HG03025 (cell line): ENCODE measurements around the gene RHOH.
"Not testable (repeated sequence)": the region's sequence is repeated elsewhere in the genome, so short reads cannot be mapped to it uniquely, and the experiment has no call there.

ENCODE experiments used
- ATAC-seq: cut with Tn5 transposase; IDR thresholded peaks from one replicate; pipeline ENCODE4 v1.9.1; 2021; ENCODE audit warnings: mild to moderate bottlenecking, moderate library complexity; ENCODE audit not compliant: unreplicated experiment, low FRiP score

RHOH gene, protein sequence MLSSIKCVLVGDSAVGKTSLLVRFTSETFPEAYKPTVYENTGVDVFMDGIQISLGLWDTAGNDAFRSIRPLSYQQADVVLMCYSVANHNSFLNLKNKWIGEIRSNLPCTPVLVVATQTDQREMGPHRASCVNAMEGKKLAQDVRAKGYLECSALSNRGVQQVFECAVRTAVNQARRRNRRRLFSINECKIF

DNA sequence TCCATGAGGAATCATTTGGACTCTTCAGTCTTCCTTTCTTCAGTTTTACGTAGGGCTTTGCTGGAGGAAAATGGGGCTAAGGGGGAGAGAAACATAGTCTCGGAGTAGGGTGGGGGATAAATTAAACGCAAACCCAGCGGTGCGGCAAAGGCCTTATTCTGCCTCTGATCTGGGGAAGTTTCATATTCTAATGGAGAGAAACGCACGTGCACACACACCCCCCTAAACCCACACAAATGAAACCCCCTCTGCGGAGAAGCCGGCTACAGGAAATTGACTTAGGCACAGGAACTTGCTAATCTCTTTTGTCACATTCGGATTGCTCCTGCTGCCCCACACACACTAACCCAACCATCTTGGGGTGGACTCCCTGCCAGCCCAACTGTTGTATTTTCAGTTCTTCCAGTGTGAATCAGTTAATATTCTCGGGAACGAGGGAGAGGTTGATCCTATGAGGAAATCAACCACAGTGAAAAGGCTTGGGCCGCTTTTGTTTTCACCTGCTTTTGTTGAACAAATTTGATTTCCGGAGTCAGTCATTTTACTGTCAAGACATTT is at the start of gene RHOH:
Gene RHOH (plus strand): TSS at position 308 of the 558 bp plus-strand sequence. CDS start 46,356 bp downstream, outside the sequence.
- ATAC-seq, result no peak

DNA sequence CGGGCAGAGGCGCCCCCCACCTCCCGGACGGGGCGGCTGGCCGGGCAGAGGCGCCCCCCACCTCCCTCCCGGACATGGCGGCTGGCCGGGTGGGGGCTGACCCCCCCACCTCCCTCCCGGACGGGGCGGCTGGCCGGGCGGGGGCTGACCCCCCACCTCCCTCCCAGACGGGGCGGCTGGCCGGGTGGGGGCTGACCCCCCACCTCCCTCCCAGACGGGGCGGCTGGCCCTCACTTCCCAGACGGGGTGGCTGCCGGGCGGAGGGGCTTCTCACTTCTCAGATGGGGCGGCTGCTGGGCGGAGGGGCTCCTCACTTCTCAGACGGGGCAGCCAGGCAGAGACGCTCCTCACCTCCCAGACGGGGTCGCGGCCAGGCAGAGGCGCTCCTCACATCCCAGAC is 49.3 kb upstream of the RHOH start:
- ATAC-seq, result not testable (repeated sequence)

DNA sequence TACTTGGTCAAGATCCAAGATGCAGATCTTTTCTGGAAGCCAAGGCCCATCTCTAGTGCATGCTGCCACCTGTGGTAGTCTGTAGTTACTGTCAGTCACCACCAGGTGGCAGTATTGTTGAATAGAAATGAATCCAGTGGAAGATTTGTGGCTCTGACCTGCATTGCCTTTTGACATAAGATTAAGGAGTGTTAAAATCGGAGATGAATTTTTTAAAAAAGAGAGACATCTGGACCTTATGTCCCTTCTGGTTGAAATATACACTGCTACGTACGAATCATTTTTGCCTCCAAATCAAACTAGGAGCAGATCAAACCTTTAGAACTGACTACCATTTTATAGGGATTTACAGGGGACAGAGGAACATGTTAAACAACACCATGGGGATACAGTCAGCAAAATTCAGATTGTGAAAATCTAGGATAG is 46.9 kb upstream of the RHOH start:
- no peak for ATAC-seq

DNA sequence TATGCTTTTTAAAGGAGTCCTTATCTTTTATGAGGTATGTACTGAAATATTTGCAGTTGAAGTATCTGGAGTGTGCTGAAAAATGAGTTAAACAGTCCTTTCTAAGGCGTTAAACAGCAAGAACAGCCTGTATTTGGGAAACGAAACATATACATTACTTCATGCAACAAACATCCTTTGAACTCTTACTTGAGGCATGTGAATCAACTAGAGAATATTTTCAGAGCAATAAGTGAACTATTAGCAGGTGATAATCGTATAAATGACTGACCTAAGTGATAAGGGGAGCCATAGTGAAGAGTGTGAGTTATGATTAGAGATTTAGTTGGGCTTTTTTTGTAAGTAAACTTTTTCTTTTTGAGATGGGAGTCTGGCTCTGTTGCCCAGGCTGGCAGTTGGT is 45.9 kb upstream of the RHOH start:
- no peak for ATAC-seq

DNA sequence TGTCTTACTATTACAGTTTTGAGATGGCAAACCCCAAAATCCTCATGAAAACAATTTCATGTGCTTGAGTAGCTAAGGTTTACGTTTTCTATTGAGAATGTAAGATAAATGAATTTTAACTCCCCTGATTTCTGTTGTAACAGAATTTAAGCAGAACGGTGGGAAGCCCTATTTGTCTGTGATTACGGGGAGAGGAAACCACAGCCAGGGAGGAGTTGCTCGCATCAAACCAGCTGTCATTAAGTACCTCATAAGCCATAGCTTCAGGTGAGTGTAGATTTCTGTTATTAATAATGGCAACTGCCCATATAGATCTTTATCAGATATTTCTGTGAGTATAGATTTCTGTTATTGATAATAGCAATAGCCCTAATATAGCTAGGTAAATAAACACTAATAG is 44.2 kb upstream of the RHOH start:
- ATAC-seq, result no peak

DNA sequence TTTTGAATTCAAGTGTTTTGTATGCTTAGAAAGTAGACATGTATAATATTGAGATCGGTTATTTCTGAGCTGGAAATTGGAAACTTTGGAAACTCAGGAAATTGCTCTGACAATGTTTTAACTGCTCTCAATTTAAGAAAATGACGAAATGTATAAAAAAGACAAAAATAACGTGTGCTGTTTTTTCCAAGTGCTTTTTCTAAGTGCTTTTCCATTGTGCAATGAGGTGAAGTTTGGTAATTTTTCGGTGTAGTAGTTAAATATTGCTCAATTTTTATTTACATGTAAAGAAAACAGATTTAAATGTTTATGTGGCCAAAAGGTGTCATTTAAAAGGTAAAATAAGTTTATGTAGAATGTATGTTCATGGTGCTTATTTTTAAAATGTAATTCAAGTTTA is 39.4 kb upstream of the RHOH start:
- ATAC-seq, result no peak

DNA sequence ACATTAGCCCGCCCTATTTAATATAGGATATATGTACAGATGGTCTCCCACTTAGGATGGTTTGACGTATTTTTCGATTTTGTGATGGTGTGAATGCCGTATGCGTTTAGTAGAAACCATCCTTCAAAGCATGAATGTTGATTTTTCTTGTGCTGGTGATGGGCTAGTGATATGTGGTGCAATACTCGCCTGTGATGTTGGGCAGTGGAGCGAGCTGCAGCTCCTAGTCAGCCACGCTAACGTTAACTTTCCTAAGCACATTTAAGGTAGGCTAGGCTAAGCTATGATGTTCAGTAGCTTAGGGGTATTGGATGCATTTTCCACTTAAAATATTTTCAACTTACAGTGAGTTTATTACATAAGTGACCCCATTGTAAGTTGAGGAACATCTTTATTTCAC is 36.6 kb upstream of the RHOH start:
- ATAC-seq, result no peak

DNA sequence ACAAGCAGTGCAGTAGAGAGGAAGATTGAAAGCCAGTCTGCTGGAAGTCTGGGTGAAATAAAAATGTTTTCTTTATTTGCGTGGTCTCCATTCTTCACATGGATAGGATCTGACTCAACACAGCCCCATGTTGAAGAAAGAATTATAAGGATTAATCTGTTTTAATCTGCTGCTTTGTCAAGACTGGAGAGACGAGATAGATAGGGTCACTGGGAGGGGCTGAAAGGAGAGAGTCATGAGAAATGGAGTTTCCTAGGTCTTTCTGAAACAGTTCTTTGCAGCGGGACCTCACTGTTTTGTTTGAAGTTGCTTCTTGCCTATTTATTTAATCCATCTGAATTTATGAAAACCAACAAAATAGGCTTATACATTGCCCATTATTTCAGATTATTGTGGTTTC is 32.4 kb upstream of the RHOH start:
- ATAC-seq, result no peak

DNA sequence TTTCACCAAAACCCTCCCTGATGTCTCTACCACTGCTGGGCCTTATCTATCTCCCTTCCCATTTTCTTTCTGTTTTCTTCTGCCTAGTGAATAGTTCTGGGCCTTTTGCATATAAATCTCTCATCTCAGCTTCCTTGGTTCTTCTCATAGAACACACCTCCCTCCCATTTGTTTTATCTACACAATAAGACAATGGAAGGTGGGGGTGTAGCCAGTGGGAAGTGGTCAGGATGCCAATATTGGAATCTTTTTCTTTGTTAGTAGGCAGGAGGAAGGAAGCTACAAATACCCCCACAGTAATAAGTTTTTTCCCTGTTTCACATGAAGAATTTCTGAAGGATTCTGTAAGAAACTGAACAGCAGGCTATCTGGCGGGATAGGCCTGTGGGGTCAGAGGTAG is 30.9 kb upstream of the RHOH start:
- no peak for ATAC-seq

DNA sequence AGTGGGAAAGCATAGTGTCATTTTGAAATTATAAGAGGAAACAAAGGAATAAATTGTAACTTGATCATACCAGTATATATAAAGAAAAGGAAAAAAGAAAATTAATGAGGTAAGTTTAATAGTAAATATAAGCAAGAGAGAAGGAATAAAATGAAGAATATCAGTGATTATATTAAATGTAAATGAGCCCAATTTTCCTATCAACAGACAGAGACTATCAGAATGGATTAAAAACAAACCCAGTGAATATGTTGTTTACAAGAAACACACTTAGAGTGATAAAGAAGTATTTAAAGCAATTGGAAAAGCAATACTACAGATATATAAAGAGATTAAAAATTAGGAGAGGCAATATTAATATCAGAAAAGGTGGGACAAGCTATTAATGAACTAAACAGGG is 28.8 kb upstream of the RHOH start:
- ATAC-seq, result no peak

DNA sequence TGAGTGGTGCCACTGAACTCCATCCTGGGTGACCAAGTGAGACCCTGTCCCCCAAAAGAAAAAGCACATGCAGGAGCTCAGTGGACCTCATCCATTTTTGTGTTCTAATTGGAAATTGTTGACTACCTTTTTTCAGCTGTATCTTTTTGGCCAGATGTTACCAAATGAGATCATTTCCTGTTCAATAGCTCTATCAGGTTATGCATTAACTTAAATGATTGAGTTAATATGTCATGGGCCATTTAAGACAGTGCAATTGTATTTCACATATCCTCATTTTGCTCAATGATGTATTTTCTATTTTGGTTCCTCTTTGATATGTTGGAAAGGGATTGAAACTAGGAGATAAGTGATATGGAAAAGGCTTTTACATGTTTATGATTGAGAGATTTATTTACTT is 26.2 kb upstream of the RHOH start:
- no peak for ATAC-seq

DNA sequence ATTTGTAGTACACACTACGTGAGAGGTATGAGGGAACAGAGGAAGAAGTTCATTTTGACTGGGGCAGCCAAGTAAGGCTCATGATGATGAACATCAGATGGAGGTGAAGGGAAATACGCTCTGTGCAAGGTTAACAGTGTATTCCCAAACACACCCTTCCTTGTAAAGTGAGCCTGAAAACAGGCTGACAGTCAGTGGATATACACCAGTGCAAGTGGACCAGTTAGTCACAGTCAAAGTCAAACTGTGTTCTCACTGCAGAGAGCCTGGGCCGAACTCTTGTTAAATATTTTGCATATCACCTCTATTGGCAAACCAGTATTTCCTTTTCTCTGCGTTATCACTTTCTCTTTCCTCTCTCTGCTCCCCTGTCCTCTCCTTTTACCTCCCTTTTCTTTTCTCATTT is 23.4 kb upstream of the RHOH start:
- peak; percentile 61 for ATAC-seq

DNA sequence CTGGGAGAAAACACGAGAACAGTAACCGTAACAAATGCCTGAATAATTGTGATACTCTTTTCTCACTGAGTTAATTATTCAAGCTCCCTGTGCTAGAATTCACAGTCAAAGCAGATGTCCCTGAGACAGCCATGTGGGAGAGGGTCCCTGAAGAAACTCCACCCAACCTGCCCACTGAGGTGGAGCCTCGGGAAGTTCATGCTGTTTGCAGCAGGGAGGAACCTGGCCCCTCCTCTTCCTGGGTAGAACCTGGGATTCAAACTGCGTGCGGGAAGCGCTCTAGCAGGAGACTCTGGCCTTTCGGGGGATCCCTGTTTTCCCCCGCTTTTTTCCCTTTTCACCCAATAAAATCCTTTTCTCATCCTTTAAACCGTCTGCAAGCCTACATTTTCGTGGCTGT is 20.2 kb upstream of the RHOH start:
- no peak for ATAC-seq

DNA sequence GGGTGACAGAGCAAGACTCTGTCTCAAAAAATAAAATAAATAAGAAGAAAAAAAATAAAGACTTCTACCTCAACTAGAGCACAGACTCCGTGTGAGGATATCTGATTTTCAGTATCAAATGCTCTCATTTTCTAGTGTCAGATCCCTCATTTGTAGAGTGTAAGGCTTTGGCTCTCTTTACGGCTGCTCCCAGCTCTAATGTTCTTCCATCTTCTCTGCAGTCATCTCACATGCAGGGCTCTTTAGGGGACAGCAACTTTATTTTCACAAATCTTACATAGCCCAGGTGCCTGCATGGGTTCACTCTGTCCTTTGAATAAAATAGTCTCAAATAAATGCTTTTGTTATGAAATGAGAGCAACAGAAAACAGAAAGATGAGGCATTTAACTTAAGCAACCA is 19.2 kb upstream of the RHOH start:
- ATAC-seq, result no peak

DNA sequence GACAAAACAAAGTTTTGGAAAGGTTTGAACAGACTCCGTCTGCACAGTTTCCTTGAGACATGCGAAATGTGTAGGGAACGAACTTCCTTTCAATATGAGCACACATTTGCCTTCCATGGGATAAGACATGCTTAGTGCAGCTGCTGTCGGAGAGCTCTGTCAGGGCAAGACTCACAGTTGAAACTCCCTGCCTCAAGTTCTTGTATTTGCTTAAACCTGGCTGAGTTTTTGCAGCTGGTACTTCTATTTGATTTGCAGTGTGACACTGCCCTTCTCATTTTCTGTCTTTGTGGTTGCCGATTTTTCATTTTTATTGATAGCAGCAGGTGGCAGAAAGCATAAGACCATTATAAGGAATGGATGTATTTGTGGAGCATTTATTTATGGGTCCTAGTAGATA is 18.2 kb upstream of the RHOH start:
- no peak for ATAC-seq

DNA sequence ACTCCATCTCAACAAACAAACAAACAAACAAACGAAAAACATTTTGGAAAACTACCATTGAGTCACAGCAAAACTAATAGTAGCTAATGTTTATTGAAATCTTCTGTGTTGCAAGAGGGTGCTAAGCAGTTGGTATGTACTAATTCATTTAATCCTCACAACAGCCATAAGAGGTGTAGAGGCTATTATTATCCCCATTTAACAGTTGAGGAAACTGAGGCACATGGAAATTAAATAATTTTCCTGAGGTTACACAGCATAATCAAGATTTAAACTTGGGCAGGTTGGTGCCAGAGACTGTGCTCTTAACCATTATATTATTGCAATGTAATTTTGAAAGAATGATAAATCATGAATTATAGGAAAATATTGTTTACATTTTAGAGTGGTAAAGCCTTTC is 17.5 kb upstream of the RHOH start:
- ATAC-seq, result no peak

DNA sequence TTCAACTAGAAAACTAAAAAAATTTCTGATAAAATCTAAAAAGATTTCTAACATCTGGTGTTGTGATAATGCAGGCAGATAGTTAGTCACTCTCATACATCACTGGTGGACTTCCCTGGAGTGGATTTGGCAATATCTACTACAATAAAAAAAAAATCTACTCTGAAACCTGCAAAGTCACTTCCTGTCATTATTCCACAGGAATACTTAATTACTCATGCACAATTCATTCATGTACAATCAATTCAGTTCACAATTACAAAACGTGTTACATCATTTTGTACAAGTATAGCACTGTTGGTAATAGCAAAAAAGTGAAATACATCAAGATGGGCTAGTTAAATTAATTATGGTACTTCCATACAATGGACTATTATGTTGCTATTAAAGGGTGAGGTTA is 16.5 kb upstream of the RHOH start:
- no peak for ATAC-seq

DNA sequence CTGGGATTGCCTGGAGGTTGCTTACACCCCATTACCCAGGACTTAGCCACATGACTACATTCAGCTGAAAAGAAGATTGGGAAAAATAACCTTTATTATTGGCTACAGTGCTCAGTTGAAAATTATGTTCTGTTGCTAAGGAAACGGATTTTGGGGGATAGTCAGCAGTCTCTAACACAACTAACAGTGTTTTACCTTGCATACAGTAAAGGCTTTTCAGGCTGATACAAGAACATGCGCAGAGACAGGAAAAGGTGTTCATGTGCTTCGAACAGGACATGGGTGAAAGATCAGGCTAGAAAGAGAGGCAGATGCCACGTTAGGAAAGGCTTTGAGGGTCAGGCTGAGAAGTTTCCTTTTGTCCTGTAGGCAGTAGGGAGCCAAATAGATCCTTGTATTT is 14.8 kb upstream of the RHOH start:
- no peak for ATAC-seq

DNA sequence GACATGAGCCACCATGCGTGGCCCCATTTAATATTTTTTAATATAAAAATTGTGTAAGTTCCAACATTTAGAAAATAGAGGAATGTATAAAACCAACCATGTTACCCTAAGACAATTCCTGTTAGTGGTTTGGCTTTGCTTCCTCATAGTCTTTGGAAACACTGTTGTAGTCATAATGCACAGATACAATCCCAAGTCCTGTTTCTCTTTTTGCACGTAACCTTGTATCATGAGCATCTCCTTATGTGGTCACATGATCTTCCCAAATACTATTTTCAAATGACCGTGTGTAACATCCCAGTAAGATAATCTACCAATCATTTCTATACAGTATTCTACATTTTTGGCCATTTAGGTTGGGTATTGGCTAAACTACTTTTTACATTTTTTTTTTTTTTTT is 13.9 kb upstream of the RHOH start:
- ATAC-seq, result no peak

DNA sequence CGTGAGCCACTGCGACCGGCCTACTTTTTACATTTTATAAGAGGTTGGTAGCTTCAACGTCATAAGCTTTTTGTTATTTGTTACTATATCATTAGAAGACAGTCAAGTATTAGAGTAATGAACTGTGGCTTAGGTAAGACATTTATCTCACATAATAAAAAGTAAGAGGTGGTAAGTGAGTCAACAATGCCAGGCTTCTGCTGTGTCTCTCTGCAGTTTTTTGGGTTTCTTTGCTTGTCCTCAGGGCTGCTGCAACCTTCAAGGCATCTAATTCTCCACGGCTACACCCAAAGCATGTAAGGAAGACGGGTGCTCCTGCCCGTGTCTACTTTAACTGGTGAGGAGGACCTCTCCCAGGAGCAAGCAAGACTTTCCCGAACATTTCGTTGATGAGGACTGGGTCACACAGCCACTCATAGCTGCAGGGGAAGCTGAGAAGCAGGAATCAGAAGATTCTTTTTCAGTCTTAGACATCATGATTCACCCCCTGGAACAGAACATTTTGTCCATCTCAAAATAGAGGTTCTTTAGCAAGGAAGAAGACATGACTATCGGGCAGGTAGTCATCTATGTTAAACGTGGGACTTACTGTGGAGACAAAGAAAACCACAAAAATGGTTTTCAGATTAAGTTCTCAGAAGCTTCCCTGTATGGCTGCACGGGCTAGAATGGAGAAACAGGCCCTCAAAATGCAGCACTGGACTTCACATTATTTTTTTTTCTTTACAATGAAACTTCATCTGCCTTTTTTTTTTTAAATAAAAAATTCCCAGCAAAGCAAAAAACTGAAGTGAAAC is 13.0 kb upstream of the RHOH start:
- no peak for ATAC-seq

DNA sequence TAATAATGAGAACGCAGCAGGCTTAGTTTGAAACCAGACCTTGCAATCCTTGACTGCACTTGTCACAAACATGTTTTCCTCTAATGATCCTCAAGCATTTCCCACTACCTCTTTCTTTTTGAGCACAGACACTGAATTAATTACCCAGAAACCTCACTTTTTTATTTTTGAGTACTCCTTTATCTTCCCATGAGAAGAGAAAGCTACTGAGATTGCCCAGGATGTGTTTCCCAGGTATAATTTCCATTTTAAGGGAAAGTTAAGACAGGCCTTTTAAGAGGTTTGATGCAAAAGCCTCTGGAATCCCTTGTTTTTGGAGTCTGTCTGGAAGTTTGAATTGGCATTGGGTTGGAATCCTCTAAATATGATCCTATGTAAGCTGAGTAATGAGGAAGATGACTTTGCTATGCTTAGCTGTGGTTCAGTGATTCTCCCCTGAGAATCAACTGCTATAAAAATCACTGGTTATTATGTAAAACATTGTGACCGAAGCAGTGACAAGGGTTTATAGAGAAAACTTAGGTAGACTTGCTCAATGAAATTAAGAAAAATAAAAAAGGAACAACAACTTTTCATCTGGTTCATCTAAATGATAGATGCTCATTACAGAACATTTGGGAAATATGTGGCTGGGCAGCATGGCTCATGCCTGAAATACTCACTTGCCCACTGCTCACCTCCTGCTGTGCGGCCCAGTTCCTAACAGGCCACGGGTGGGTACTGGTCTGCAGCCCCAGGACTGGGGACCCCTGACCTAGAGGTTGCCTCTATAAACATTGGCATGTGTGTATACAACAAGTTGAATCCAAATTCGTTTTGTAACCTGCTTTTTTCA is 10.8 kb upstream of the RHOH start:
- no peak for ATAC-seq
